CD4-positive, alpha-beta T cell treated with Interleukin-17A for 4 hours (primary cell): ENCODE results near the gene CCSER1.
"Not testable (repeated sequence)": the region's sequence is repeated elsewhere in the genome, so short reads cannot be mapped to it uniquely, and the experiment has no call there.

Experiments
- DNase-seq: peaks from one replicate; pipeline ENCODE4 v3.0.0-alpha.2; 2020; ENCODE audit warnings: mixed read lengths

Gene CCSER1

DNA sequence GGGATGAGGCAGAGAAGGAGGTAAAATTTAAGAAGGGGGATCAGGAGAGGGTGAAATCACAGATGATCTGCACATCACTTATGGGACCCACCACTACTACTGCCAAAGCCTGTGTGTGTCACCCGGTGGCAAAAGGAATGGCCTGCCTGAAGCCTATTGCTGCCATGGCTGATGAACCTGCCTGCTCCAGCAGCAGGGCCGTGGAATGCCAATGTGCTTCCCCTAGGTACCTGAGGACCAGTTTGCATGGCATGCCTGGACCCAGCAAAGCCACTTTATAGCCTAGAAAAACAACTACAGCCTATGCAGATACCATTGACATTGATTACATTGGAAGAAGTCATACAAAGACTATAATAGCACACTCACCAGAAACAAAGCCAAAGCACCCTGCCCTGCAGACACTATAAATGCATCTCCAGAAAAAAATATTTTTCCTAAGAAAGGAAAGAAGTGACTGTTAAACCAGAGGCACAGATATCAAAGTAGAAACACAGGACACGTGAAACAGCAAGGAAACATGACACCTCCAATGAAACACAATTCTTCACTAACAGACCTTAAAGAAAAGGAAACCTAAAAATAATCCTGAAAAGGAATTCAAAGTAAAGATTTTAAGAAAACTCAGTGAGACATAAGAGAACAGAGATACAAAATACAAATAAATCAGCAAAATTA is 1495.9 kb downstream of the CCSER1 start:
- DNase-seq: no peak

DNA sequence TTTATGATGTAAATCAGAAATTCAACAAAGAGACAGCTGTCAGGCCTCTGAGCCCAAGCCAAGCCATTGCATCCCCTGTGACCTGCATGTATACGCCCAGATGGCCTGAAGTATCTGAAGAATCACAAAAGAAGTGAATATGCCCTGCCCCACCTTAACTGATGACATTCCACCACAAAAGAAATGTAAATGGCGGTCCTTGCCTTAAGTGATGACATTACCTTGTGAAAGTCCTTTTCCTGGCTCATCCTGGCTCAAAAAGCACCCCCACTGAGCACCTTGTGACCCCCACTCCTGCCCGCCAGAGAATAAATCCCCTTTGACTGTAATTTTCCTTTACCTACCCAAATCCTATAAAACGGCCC is 1496.4 kb downstream of the CCSER1 start:
- not testable (repeated sequence) for DNase-seq

DNA sequence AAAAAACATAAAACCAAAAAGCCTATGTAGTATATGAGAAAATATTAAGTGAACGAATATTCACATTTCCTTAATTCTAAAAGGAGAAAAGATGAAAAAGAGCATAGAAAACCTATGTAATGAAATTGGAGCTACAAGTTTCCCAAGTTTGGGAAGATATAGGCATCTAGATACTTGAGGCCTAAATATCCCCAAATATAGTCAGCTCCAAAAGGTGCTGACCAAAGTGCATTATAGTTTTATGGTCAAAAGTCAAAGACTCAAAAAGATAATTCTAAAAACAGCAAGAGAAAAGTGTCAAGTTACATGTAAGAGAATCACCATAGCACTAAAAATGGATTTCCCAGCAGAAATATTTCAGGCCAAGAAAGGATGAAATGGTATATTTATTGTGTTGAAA is 1502.9 kb downstream of the CCSER1 start:
- no peak for DNase-seq

GRCh38 chr4:91630764-91631163 is 1503.6 kb downstream of the CCSER1 start:
- DNase-seq: no peak

- no peak for DNase-seq
Observed at GRCh38 chr4:91631335-91631734, 1504.1 kb downstream of the CCSER1 start.

DNA sequence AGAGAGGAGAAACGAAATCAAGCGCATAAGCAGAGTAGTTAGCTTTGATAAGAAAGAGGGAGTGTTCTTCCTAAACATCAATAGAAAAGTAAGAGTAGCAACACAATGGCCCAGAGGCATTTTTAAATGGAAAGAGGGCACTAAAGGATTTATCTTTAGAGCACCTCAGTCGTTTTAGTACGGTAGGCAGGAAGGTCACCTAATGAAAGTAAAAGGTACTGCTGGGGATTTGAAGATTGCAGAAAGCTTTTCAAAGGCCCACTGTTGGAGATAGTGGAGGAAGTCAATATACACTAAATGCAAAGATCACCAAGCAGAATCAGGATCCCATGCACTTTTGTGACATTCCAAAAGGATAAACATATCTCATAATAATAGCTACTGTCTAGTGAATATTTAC is 1508.9 kb downstream of the CCSER1 start:
- DNase-seq: no peak
